GM12892 (cell line): Measurements from ENCODE around the gene SLC17A9.

Source experiments
- DNase-seq: peaks from one replicate; pipeline ENCODE4 v3.0.0; 2011; ENCODE audit not compliant: insufficient read length
- FAIRE-seq: peaks from 2 replicates; lab custom pipeline; 2011; peaks lifted over from hg19 to GRCh38; lab: Jason Lieb, UNC
- POLR2A ChIP-seq: IDR thresholded peaks from 2 replicates; pipeline ENCODE4 v1.6.1; 2011; ENCODE audit warnings: low read depth, low read length, control low read depth
- POLR2AphosphoS5 ChIP-seq: IDR thresholded peaks from 2 replicates; pipeline ENCODE4 v1.6.1; 2011; ENCODE audit warnings: low read depth, low read length, control low read depth
- TAF1 ChIP-seq: IDR thresholded peaks from 2 replicates; pipeline ENCODE4 v1.6.1; 2011; ENCODE audit warnings: low read depth, mild to moderate bottlenecking, control low read depth, low read length, borderline replicate concordance

SLC17A9 gene

DNA sequence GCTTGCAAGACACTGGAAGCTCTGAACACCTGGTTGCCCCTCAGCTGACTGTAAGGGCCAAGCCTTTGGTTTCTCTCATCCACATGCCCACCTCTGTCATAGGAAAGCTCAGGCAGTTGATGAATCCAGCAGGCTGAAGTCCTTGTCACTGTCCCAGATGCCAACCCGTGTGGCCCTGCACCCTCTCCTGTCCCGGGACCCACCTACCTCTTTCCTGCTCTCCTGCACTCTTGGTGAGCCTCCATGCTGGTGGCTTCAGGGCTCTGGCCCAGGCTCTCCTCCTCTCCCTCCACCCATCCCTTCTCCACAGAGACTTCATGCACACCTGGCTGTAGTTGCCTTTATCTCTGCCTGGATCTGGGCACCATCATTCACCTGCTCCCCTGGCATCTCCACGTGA lies 18.5 kb upstream of the SLC17A9 start:
- DNase-seq (no peak), FAIRE-seq (no peak)
- no peak for TF ChIP-seq POLR2AphosphoS5
- TF ChIP-seq TAF1, result no peak
- no peak for TF ChIP-seq POLR2A

DNA sequence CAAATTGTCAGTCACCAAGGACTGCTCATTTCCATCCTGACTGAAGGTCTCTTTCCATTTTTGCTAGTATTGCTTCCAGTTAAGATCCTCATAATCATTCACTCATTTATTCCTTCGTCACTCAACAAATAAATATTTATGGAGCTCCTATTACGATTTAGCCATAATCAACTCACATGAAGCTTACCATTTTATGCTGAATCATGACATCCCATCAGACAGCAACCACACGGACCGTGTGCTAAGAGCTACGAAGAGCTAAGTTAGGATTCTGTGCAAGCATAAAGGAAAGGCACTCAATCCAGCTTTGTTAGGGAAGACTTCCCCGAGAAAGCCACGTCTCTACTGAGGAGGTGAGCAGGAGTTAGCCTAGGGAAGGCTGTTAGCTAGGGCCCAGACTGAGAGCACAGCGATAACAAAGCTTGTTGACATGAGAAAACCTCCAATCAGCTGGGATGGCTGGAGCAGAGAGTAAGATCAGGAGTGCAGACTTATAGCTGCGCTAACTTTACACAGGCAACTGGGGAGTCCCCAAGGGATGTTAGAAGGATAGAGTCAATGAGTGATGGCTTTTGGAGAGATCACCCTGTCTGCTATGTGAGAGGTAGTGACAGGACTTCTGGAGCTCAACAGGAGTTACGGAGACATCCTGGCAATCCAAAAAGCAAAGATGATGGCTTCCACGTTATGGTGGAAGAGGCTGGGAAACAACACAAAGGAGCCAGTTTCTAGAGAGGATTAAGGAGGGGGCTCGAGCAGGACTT lies 17.1 kb upstream of the SLC17A9 start:
- no peak for FAIRE-seq
- TF ChIP-seq POLR2AphosphoS5 (no peak), TAF1 (no peak), POLR2A (peak; percentile 38; the same call in 1 of the 2 replicates)
- DNase-seq, result no peak

DNA sequence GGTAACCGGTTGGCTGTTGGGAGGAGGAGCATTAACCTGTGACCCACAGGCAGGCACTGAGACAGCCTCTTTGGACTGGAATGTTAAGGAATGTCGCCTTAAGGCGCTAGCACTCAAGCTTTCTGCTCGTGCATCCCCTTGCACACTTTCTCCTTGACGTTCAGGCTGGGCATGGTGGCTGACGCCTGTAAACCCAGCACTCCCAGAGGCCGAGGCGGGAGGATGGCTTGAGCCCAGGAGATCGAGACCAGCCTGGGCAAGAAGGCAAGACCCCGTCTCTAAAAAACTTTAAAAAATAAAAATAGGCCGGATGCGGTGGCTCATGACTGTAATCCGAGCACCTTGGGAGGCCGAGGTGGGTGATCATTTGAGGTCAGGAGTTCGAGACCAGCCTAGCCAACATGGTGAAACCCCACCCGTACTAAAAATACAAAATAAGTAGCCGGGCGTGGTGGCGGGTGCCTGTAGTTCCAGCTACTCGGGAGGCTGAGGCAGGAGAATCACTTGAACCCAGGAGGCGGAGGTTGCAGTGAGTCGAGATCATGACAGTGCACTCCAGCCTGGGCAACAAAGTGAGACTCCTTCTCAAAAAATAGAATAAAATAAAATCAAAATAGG lies 16.4 kb upstream of the SLC17A9 start:
- TF ChIP-seq TAF1, result no peak
- TF ChIP-seq POLR2A, result no peak
- no peak for TF ChIP-seq POLR2AphosphoS5
- no peak for FAIRE-seq
- DNase-seq, result no peak

DNA sequence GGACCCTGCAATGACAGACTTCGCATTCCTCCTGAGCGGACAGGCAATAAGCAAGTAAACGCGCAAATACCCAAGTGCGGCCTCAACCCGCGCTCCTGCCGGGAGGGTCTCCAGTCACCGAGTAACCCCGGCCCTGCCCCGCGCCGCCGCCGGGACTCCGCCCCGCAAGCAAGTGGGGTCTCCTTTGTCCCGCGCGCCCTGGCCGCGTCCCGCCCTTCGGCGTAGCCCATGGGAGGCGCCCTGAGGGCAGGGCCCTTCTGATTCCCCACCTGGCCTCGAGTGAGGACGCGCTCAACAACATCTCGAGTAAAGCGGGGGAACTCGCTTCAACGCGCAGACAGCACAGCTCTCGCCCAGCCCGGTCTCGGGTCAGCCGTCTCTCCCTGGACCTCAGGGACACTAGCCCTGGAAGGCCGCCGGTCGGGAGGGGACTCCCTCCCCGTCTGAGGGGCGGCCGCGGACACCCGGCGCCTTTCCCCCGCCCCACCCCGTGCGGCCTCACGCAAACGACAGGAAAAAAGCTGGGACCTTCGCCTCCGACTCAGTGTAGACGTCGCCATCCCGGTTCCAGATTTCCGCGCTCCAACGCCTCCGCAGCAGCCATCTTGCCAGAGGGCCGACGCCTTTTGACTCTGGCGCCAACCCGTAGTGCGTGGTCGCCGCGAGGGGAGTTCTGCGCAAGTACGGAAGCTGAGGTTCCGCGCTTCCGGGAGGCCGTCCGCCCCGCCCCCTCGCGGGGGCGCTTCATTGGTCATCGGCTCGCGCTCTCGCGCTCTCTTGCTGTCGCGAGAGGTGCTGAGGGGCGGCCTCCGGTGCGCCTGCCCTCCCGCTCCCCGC lies 15.0 kb upstream of the SLC17A9 start:
- TF ChIP-seq POLR2AphosphoS5 (peak; percentile 70), POLR2A (peak; percentile 80), TAF1 (peak; percentile 80)
- peak; percentile 94 for FAIRE-seq

DNA sequence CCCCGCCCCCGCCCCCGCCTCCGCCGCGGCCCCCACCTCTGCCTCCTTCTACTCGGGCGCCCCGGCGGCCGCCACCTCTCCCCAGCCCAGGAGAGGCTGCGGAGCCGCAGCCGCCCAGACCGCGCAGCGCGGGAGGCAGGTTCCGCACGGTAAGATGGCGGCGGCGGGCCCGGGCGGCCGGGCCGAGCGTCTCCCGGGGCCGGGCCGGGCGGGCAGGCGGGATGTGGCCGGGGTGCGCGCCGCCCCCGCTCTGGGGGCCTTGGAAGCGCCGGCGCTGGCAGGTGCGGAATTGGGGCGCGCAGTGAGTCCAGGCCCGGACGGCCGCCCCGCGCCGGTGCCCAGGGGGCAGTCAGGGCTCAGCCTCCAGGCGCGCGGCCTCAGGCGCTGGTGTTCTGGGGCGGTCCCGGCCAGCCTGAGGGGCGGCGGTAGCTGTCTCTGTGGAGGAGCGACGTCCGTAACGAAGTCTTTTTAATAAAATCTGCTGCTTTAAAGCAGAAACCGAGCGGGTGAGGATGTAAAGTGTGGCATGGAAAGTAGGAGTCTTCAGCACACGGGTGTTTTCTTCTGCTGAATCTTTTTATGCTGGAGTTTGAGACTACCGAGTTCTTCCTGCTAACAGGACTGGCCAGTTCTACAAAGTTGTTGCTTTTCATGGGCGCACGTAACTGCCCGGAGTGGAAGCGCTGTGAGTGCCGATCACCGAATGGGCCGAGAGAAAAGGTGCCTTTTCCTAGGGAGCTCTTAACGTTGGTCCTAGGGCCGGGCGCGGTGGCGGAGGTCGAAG lies 14.2 kb upstream of the SLC17A9 start, which contains the start of gene GID8:
Gene GID8, plus strand, starts transcription at position 43 of the 784 bp plus-strand sequence. CDS start 3,356 bp downstream, outside the sequence.
- DNase-seq, result peak; percentile 54

More for the DNA sequence above, 15.0 kb upstream of the SLC17A9 start:
- peak; percentile 91 for DNase-seq

DNA sequence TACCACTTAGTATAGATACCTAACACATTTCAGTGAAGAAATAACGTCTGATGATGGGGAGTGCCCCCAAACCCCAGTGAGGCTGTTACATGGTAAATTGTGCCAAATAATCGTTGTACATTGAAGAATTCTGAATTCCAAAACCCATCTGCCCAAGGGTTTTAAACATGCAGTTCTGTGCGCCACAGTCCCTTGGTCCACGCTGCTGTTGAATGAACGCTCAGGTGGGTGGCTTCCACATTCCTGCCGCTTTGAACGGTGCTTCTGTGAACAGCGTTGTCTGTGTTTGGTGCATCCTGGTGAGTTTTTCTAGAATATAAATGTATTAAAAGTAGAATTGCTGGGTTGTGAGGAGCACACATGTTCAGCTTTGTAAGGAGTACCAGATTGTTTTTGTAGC lies 11.6 kb upstream of the SLC17A9 start:
- DNase-seq (no peak), FAIRE-seq (no peak)
- no peak for TF ChIP-seq POLR2A
- no peak for TF ChIP-seq TAF1
- no peak for TF ChIP-seq POLR2AphosphoS5

More for the DNA sequence above, 14.2 kb upstream of the SLC17A9 start, which contains the start of gene GID8:
- 0 out of 2 replicates have a peak, but pooled peaks have one; percentile 1 for TF ChIP-seq TAF1
- no peak for TF ChIP-seq POLR2AphosphoS5
- no peak; the same call in 1 of the 2 replicates for TF ChIP-seq POLR2A
- FAIRE-seq, result no peak

DNA sequence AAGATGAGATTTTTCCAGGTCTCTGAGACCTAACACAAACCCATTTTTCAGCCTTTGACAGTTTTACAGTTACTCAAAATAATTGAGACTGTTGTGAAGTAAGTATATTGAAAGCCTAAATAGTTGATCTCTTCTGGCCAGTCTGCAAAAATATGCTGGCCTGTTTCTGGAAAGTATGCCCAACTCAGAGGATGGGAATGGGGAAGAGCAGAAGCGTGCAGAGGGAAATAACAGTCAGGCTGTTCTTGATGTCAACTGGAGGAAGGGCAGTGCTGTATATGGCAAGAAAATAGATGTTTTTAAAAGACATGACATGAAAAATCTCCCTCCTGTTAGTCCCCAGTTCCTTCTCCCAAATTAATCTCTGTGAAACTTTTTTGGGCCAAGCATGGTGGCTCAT lies 10.7 kb upstream of the SLC17A9 start:
- no peak for DNase-seq
- no peak for TF ChIP-seq POLR2AphosphoS5
- TF ChIP-seq TAF1, result no peak
- no peak for TF ChIP-seq POLR2A

DNA sequence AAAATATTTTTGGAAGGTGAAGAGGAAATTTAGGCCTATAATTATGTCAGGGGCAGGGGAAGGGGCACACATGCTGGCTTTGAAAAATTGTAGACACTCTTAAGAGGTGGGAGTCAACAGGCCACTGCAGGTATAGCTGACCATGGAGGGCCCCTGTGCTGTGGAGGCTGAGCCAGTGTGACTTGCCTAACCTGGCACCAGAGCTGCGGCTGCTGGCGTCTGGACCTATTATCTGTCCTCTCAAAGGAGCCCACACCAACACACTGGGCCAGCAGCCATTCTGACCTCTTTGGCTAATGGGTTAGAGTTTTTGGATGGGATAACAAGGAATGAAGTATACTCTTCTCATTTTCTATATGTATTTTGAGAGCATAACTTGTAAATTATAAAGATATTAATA lies 10.1 kb upstream of the SLC17A9 start:
- FAIRE-seq (no peak), DNase-seq (no peak)
- TF ChIP-seq POLR2AphosphoS5, result no peak
- no peak for TF ChIP-seq TAF1
- TF ChIP-seq POLR2A, result no peak

More for the DNA sequence above, 10.7 kb upstream of the SLC17A9 start:
- no peak for FAIRE-seq

DNA sequence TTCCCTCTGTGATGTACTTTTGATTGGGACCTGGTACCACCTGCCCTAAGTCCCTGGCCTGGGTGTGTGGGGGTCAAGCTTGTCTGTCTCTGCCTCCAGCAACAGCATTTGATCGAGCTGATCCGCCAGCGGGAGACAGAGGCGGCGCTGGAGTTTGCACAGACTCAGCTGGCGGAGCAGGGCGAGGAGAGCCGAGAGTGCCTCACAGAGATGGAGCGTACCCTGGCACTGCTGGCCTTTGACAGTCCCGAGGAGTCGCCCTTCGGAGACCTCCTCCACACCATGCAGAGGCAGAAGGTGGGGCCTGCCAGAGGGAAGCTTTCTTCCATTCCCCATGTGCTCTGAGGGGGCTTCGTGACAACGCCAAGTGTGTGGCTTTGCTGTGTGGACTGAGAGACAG lies 9.1 kb upstream of the SLC17A9 start:
- TF ChIP-seq POLR2A (no peak), POLR2AphosphoS5 (no peak), TAF1 (no peak)
- FAIRE-seq, result no peak
- no peak for DNase-seq

DNA sequence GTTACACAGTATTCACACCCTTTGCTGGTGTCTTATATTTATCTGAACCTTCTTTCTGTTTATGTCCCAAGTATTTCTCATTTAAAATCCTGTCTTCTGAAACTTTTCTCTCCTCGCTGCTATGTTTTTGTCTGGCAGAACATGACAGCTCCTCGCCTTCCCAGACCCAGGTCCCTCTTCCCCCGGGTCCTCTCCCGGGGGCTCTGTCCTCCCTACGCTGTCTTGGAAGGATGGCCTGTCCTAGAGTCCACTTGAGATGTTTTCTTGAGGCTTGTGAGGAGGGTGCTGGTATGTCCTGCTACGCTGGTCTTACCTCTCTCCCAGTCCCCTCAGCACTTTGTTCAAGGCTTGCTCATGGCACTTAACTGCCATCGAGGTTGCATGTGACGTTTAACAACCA lies 8.3 kb upstream of the SLC17A9 start:
- TF ChIP-seq TAF1 (no peak), POLR2AphosphoS5 (no peak), POLR2A (no peak)
- no peak for DNase-seq
- no peak for FAIRE-seq

DNA sequence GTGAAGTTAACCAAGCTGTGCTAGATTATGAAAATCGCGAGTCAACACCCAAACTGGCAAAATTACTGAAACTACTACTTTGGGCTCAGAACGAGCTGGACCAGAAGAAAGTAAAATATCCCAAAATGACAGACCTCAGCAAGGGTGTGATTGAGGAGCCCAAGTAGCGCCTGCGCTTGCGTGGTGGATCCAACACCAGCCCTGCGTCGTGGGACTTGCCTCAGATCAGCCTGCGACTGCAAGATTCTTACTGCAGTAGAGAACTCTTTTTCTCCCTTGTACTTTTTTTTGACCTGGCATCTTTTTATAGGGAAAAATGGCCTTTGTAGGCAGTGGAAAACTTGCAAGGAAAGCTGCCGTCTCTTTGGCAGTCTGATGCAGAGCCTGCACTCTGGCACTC lies 7.8 kb upstream of the SLC17A9 start:
- TF ChIP-seq POLR2A (no peak), POLR2AphosphoS5 (no peak), TAF1 (no peak)
- DNase-seq (no peak), FAIRE-seq (no peak)
